HK-2 (cell line): ENCODE data around the gene ARRB1.

Experiments
- DNase-seq: peaks from one replicate; pipeline ENCODE4 v3.0.0-alpha.2; 2018; ENCODE audit not compliant: unreplicated experiment

The ARRB1 gene

GRCh38 chr11:75233754-75234172 lies 117.7 kb downstream of the ARRB1 start:
- peak; percentile 39 for DNase-seq

DNA sequence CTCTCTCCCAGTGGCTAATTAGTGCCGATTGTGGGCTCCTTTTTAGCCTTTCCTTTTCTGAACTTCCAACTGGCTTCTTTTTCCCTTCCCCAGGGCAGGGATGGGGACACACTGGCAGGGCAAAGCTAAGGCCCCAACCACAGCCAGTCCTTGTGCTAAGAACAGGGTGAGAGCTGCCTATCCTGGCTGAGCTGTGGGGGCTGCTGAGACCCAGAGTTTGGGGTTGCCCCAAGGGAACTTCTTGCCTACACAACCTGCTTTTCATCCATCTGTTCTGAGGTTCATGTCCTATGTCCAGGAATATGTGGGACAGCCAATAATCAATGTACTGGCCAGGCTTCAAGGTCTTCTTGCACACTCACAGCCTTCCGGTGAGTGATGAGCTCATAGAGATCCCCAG lies 120.8 kb downstream of the ARRB1 start:
- no peak for DNase-seq

DNA sequence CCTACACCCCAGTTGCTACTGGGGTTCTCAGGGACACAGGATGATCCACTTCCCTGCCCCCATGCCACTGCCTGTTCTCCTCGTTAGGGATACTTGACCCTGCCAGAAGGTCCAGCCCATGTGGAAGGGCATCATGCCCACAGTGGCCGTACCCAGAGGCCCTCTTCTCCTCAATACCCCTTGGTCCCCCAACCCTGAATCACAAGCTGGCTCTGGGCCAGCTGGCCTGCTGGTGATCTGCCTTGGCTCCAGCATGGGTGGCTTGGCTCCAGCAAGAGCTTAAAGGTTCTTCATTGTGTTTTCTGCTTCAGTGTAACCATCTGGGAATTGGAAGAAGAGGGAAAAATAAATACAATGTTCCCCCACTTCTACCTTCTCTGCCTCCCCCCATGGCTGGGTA lies 122.0 kb downstream of the ARRB1 start:
- DNase-seq: no peak

DNA sequence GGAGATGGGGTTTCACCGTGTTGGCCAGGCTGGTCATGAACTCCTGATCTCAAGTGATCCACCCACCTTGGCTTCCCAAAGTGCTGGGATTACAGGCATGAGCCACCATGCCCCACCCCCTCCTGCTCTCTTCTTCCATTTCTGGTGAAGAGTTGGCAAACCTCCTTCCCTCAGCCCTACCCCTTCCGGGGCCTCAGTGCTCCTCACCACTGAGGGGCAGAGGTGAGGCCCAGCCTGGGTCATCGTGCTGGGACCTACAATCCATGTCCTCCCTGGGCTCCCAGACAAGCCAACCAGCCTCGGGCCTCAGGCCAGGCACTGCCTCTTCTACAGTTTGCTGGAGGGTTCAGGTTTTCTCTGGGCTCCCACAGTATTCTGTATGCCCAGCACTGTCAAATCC lies 125.7 kb downstream of the ARRB1 start:
- DNase-seq: no peak

GRCh38 chr11:75223954-75224643 lies 127.4 kb downstream of the ARRB1 start:
- no peak for DNase-seq

DNA sequence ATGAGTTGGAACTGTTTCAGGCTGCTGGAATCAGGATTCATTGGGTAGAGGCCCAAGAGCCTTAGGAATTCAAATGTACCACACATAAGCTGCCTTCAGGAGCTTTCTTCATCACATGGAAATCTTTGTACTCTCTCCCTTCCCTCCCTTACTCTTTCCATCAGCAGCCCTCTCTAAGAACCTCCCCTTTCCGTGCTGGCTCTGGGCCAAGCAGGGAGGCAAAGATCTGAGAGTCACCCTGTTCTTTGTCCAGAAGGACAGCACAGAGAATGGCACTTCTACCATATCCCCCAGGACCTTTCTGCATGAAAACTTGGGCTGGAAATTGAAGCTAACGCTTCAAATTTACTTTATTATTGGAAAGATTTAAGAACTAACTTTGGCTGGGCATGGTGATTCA lies 131.6 kb downstream of the ARRB1 start:
- DNase-seq: no peak

- no peak for DNase-seq
Measured at GRCh38 chr11:75214843-75215242, 136.6 kb downstream of the ARRB1 start.

DNA sequence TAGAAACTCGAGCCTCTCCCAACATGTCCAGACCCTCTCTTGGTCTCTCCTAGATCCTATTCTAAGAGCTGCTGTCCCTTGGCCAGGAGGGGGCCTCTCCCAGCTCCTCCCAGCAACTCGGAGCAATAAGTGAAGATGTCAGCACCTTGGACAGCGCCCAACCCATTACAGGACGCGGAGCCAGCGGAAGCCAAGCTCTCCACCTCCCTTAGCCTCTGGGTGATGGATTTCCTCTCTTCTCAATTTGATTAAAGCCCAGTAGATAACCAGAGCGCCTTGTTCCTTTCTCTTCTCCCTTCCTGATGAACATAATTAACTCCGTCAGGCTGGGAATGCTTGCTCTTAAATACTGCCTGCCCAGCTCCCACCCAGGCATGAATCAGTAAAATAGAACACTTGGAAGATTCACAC lies 137.0 kb downstream of the ARRB1 start:
- DNase-seq: peak; percentile 80
